Right lobe of liver (tissue), 4 donors: ENCODE data around the gene FGGY.

ENCODE experiments used
- CTCF ChIP-seq, 4 donors: fragments of 200-600 bp in 3 of 4; fragments of 450-650 bp in 1 of 4; IDR thresholded peaks; one replicate each; pipeline versions ENCODE4 v1.5.1 to v1.8.0; 2016 to 2022; ENCODE audit warnings: antibody characterized with exemption in 4 of 4, mild to moderate bottlenecking in 2 of 4
- POLR2A ChIP-seq: fragments of 450-650 bp; IDR thresholded peaks from one replicate; pipeline ENCODE4 v1.6.1; 2017; ENCODE audit warnings: antibody characterized with exemption, mild to moderate bottlenecking
- donor health status: DM: no; HTN: no; CAD: no.
- donor health status: DM: no; HTN: no; CAD: no.
- donor health status: DM: no; HTN: yes; CAD: no.

GRCh38 chr1:59333626-59334277, 36.9 kb downstream of the FGGY start:
- no peak for TF ChIP-seq CTCF (IDR thresholded peaks at IDR 0.05)
- TF ChIP-seq POLR2A, result no peak
